Large intestine (tissue), 3 donors: ENCODE measurements around the gene ZBTB44. TPM values are rescaled to one million over a fixed set of nuclear protein-coding genes. Genes with fewer than 3 reads are reported as not detected.

ENCODE experiments used
- DNase-seq, 2 donors: peaks; one replicate each; pipeline versions ENCODE4 v3.0.0 to v3.0.0-alpha.2; 2013
- H3K27ac ChIP-seq: one replicate; pipeline ENCODE4 v1.5.1; 2013; ENCODE audit warnings: low read length
- H3K27me3 ChIP-seq: 2 replicates; pipeline ENCODE4 v1.6.1; 2013; ENCODE audit warnings: low read length; ENCODE audit not compliant: control insufficient read depth, insufficient read depth
- H3K36me3 ChIP-seq: 2 replicates; pipeline ENCODE4 v1.6.1; 2013; ENCODE audit warnings: low read length; ENCODE audit not compliant: control insufficient read depth, insufficient read depth
- H3K4me1 ChIP-seq: one replicate; pipeline ENCODE4 v1.6.1; 2013; ENCODE audit warnings: low read length; ENCODE audit not compliant: control insufficient read depth, insufficient read depth
- H3K4me3 ChIP-seq: one replicate; pipeline ENCODE4 v1.5.1; 2013; ENCODE audit warnings: low read length
- H3K9me3 ChIP-seq: one replicate; pipeline ENCODE4 v1.6.1; 2013; ENCODE audit warnings: mild to moderate bottlenecking, low read depth, low read length, moderate library complexity; ENCODE audit not compliant: control insufficient read depth
- WGBS: methylation state at CpG from one replicate; pipeline ENCODE4 v1.1.5; 2013; ENCODE audit warnings: low lambda C conversion rate; ENCODE audit not compliant: insufficient coverage; 5-methylcytosine and 5-hydroxymethylcytosine counted together
- polyA plus RNA-seq: library from polyadenylated mRNA; unstranded; fragments of 120-200 nt; gene quantifications from one replicate; pipeline ENCODE4 v1.2.1, GENCODE V29; 2013

The ZBTB44 gene
- polyA plus RNA-seq, 1 donor: 31.9 TPM

GRCh38 chr11:130216221-130216550 lies 98.5 kb downstream of the ZBTB44 start:
- Histone ChIP-seq H3K36me3 (peaks cover 20% of the 10 kb centered on the region), H3K4me3 (no peak overlapping the region), H3K27ac (no peak overlapping the region), H3K4me1 (peaks cover 32% of the 10 kb centered on the region), H3K9me3 (no peaks in the 10 kb centered on the region), H3K27me3 (no peaks in the 10 kb centered on the region)
- no peak for DNase-seq
- WGBS: no CpG with 5 or more reads among the region's 4 CpGs

DNA sequence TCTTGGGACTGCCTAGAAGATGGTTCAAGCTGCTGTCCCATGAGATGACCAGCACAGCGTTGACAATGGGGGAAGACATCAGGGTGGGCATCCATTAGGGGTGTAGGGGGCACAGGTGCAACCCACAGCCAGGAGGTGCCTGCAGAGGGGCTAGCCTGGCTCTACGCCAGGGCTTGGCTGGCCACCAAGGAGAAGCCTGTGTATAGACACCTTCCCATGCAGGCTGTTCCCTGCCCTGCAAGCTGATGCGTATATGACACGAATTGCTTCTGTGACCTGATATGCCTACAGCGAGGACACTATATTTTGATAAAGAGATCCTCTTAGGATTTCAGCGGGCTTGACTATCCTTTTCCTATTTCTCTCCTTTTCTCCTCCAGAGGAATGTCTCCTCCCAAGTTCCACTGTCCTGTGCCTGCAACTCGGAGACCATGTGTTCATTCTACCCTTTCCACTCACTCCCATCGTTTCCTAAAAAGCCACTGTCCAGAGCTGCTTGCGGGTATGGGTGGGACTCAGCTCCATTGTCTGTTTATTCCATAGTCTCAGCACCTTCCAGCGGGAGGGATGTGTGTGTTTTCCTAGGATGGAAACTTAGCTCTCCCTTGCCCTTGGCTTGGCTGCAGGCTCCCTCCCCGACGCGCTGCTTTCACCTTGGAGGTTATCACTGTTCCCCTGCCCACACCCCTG lies 99.0 kb downstream of the ZBTB44 start:
- Histone ChIP-seq H3K4me1 (peaks cover 27% of the 10 kb centered on the region), H3K4me3 (no peak overlapping the region), H3K36me3 (peaks cover 23% of the 10 kb centered on the region), H3K27ac (no peak overlapping the region), H3K9me3 (no peaks in the 10 kb centered on the region), H3K27me3 (no peaks in the 10 kb centered on the region)
- no CpG with 5 or more reads among the region's 13 CpGs for WGBS
- DNase-seq: no peak

DNA sequence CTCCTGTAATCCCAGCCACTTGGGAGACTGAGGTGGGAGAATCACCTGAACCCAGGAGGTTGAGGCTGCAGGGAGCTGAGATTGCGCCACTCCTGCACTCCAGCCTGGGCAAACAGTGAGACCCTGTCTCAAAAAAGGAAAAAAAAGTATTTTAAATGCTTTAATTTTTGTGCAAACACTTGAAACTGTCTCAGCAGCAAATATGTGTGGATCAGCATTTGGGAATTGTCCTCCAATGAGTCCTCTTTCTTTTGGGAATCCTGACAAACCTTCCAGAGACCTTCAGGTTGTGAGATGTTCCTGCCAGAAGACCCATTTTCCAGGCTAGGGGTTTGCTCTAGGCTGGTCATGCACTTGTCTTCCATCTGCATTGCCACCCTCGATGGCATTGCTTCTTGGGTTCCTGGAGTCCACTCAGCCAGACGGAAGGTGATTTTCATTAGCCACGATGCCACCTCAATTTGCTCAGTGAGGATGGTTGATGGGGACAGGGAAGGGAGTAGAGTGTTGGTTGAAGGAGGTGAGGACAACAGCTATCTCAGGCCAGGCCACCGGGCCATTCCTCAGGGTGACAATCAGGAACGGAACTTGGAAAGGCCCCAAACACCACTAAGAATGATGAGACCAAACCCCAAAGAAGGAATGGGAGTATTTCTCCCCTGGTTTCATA lies 99.7 kb downstream of the ZBTB44 start:
- Histone ChIP-seq H3K4me3 (no peak overlapping the region), H3K4me1 (peaks cover 21% of the 10 kb centered on the region), H3K27ac (no peak overlapping the region), H3K27me3 (no peaks in the 10 kb centered on the region), H3K9me3 (no peaks in the 10 kb centered on the region), H3K36me3 (peaks cover 30% of the 10 kb centered on the region)
- no CpG with 5 or more reads among the region's 6 CpGs for WGBS
- no peak for DNase-seq

DNA sequence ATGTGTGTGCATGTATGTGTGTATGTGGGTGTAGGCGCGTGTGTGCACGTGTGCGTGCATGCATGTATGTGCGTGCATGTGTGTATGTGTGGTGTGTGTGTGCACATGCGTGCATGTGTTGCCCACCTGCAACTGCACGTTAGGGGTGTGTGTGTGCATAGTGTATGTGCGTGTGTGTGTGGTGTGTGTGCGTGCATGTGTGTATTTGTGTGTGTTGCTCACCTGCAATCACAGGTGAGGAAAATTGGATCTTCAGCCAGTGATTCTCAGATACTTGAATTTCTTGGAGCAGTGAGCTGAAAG lies 100.8 kb downstream of the ZBTB44 start:
- peaks cover 21% of the 10 kb centered on the region for H3K4me1 ChIP-seq
- H3K9me3 ChIP-seq: no peaks in the 10 kb centered on the region
- H3K4me3 ChIP-seq: no peak overlapping the region
- DNase-seq: no peak
- H3K27ac ChIP-seq: no peak overlapping the region
- H3K27me3 ChIP-seq: no peaks in the 10 kb centered on the region
- WGBS: no CpG with 5 or more reads among the region's 9 CpGs
- peaks cover 40% of the 10 kb centered on the region for H3K36me3 ChIP-seq

DNA sequence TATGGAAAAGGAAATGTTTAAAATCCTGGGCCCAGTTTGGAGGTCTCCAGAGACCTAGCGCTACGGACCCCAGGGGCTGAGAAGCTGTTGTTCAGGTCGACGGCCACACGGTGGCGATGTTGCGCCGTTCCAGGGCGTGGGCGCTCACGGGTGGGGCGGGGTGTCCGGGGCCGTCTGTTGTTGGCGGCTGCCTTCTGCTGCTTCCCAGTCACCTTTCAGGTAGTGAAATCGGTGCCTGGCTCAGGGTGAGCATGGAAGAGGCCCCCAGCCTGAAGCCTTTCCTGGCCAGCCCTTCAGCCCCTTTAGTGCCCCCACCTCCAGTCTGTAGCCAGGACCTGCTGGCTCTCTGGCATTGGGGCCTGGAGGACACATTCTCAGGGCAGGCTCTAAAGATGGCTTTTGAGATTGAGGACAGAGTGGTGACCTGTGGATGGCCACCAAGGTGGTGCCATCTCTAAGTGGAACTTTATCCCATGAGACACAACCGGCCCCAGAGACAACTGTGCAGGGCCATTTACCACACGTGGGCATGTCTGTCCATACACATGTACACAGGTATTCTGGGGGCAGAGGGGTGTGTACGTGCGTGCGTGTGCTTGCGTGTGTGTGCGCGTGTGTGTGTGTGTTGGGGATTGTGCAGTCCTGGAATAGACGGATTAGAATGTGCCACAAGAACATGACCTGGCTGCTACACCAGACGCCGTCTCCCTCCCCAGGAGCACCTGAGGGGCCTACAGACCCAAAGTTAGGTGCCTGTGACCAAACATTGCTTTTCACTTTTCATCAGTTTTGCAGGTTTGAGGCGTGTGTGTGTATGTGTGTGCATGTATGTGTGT lies 101.4 kb downstream of the ZBTB44 start:
- Histone ChIP-seq H3K4me3 (no peak overlapping the region), H3K27ac (peak overlapping the region; percentile 3), H3K9me3 (no peaks in the 10 kb centered on the region), H3K4me1 (peaks cover 21% of the 10 kb centered on the region), H3K36me3 (peaks cover 46% of the 10 kb centered on the region), H3K27me3 (no peaks in the 10 kb centered on the region)
- DNase-seq: peak; percentile 33 to 50
- no CpG with 5 or more reads among the region's 28 CpGs for WGBS

- no peak for DNase-seq
- no peaks in the 10 kb centered on the region for H3K9me3 ChIP-seq
- peaks cover 50% of the 10 kb centered on the region for H3K36me3 ChIP-seq
- no peaks in the 10 kb centered on the region for H3K27me3 ChIP-seq
- H3K27ac ChIP-seq: no peak overlapping the region
- WGBS: no CpG with 5 or more reads among the region's 11 CpGs
- H3K4me1 ChIP-seq: peaks cover 21% of the 10 kb centered on the region
- no peak overlapping the region for H3K4me3 ChIP-seq
Measured at GRCh38 chr11:130212431-130212961, 102.2 kb downstream of the ZBTB44 start.

GRCh38 chr11:130211781-130212401 lies 102.8 kb downstream of the ZBTB44 start:
- DNase-seq: no peak
- Histone ChIP-seq H3K27me3 (no peaks in the 10 kb centered on the region), H3K36me3 (peaks cover 53% of the 10 kb centered on the region), H3K27ac (no peak overlapping the region), H3K4me3 (no peak overlapping the region), H3K4me1 (peaks cover 15% of the 10 kb centered on the region), H3K9me3 (no peaks in the 10 kb centered on the region)
- no CpG with 5 or more reads among the region's 19 CpGs for WGBS

DNA sequence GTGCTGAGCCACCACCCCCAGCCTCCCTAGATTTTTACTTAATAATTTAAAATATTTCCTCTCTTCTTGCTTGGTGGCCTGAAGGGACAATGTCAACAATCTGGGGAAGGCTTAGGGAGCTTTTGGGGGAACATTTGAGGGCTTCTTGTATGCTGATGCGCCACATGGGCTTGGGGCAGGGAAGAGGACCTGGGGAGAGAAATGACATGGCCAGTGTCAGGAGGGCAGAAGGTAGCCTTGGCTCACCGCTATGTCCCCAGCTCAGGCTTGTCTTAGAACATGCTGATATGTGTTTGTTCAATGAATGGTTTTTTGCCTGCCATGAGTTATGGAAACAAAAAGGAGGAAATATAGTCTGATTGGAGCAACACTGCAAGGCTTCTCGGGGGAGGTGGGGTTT lies 103.6 kb downstream of the ZBTB44 start:
- H3K9me3 ChIP-seq: no peaks in the 10 kb centered on the region
- no peaks in the 10 kb centered on the region for H3K27me3 ChIP-seq
- H3K4me3 ChIP-seq: no peak overlapping the region
- peaks cover 8% of the 10 kb centered on the region for H3K4me1 ChIP-seq
- H3K36me3 ChIP-seq: peaks cover 56% of the 10 kb centered on the region
- H3K27ac ChIP-seq: no peak overlapping the region
- DNase-seq: no peak
- WGBS: no CpG with 5 or more reads among the region's 3 CpGs

- DNase-seq: no peak
- no peaks in the 10 kb centered on the region for H3K27me3 ChIP-seq
- peaks cover 8% of the 10 kb centered on the region for H3K4me1 ChIP-seq
- no CpG with 5 or more reads among the region's 23 CpGs for WGBS
- no peak overlapping the region for H3K27ac ChIP-seq
- no peak overlapping the region for H3K4me3 ChIP-seq
- H3K9me3 ChIP-seq: no peaks in the 10 kb centered on the region
- peaks cover 65% of the 10 kb centered on the region for H3K36me3 ChIP-seq
Measured at GRCh38 chr11:130209954-130210854, 104.5 kb downstream of the ZBTB44 start.
